ENCODE results near the gene NEURL1.
"Not testable (repeated sequence)": the region's sequence is repeated elsewhere in the genome, so short reads cannot be mapped to it uniquely, and the experiment has no call there.

Gene NEURL1

GRCh38 chr10:103499881-103500280, 6.4 kb downstream of the NEURL1 start:
- Histone ChIP-seq H3K36me3 (ENCODE audit: insufficient read depth, low read length) (no peaks in the 10 kb centered on the region), H3K4me3 (ENCODE audit: low read depth in 1 of 2, low read length in 2 of 2) (no peak overlapping the region), H3K9ac (ENCODE audit: low read length) (no peak overlapping the region), H3K4me1 (ENCODE audit: insufficient read depth, low read length) (no peaks in the 10 kb centered on the region), H3K27me3 (ENCODE audit: control insufficient read depth in 1 of 2, insufficient read depth in 2 of 2, low read length in 2 of 2) (peaks cover 5 to 13% of the 10 kb centered on the region in 2 donors), H3K9me3 (ENCODE audit: low read length) (no peaks in the 10 kb centered on the region), H3K27ac (ENCODE audit: low read depth, low read length) (no peak overlapping the region)

DNA sequence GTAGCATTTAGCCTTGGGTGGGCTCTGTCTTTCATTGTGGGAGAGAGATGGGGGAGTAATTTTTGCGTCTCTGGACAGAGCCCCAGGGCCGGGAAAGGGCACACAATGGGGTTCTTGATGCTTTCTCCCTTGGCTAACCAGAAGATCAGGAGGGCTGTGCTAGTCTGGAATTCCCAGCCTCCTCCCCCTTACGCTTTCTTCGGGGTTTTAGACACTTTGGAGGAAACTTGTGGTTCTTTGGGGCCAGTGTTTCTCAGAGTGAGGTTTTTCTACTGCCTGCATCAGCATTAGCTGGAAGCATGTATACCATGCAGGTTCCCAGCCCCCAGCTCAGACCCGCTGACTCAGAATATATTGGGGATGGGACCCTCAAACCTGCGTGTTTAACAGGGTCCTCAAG, 7.0 kb downstream of the NEURL1 start:
- Histone ChIP-seq H3K27me3 (ENCODE audit: control insufficient read depth in 1 of 2, insufficient read depth in 2 of 2, low read length in 2 of 2) (peaks cover 0 to 7% of the 10 kb centered on the region in 2 donors), H3K9ac (ENCODE audit: low read length) (no peak overlapping the region), H3K4me3 (ENCODE audit: low read depth in 1 of 2, low read length in 2 of 2) (no peak overlapping the region), H3K36me3 (ENCODE audit: insufficient read depth, low read length) (no peaks in the 10 kb centered on the region), H3K27ac (ENCODE audit: low read depth, low read length) (no peak overlapping the region), H3K4me1 (ENCODE audit: insufficient read depth, low read length) (no peaks in the 10 kb centered on the region), H3K9me3 (ENCODE audit: low read length) (no peaks in the 10 kb centered on the region)

- H3K27me3 ChIP-seq (ENCODE audit: control insufficient read depth in 1 of 2, insufficient read depth in 2 of 2, low read length in 2 of 2) = peaks cover 0 to 5% of the 10 kb centered on the region in 2 donors
- no peaks in the 10 kb centered on the region for H3K9me3 ChIP-seq (ENCODE audit: low read length)
- no peaks in the 10 kb centered on the region for H3K4me1 ChIP-seq (ENCODE audit: insufficient read depth, low read length)
- H3K27ac ChIP-seq (ENCODE audit: low read depth, low read length) = no peak overlapping the region
- H3K9ac ChIP-seq (ENCODE audit: low read length) = no peak overlapping the region
- H3K36me3 ChIP-seq (ENCODE audit: insufficient read depth, low read length) = no peaks in the 10 kb centered on the region
- H3K4me3 ChIP-seq (ENCODE audit: low read depth in 1 of 2, low read length in 2 of 2) = no peak overlapping the region
Measured at GRCh38 chr10:103501186-103501585, 7.7 kb downstream of the NEURL1 start.

DNA sequence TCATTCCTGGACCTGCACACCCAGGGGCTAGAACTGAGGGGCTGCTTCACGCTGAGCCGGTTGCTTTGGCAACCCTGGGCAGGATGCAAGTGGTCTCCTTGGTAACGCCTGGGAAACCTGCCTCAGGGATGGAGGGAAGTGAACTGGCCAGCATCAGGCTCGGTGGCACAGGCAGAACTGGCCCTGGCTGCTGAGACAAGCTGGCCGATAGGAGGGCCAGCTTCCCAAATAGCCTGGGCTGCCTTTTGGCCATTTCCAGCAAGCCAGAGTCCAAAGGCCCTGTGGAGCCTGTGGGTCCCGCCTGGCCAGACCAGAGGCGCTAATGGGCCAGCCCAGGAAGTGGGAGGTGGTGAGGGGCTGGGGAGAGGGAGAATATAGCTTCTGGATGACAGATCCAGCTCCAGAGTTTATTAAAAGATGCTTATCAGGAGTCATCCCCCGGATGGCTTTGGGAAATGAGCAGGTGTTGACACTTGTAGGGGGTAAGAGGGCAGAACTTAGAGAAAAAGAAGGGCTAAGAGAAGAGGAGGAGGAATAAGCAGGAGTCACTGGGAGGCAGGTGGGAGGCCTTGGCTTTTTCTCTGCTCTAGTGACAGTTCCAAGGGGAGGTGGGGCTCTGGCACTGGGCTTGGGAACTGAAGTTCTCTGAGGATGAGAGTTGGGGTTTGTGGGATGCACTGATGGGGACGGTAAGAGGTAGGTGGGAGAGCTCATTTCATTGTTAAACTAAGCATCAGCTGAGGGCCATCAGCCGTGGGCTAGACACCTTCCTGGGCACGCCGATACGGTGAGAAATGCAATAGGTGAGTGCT, 9.6 kb downstream of the NEURL1 start:
- Histone ChIP-seq H3K4me3 (ENCODE audit: low read depth in 1 of 2, low read length in 2 of 2) (no peak overlapping the region), H3K27ac (ENCODE audit: low read depth, low read length) (no peak overlapping the region), H3K9ac (ENCODE audit: low read length) (no peak overlapping the region), H3K36me3 (ENCODE audit: insufficient read depth, low read length) (no peaks in the 10 kb centered on the region), H3K9me3 (ENCODE audit: low read length) (no peaks in the 10 kb centered on the region), H3K27me3 (ENCODE audit: control insufficient read depth in 1 of 2, insufficient read depth in 2 of 2, low read length in 2 of 2) (peaks cover 0 to 10% of the 10 kb centered on the region in 2 donors), H3K4me1 (ENCODE audit: insufficient read depth, low read length) (no peaks in the 10 kb centered on the region)

GRCh38 chr10:103503777-103504176, 10.3 kb downstream of the NEURL1 start:
- not testable (repeated sequence) for H3K4me3 ChIP-seq (ENCODE audit: low read depth in 1 of 2, low read length in 2 of 2); H3K9me3 ChIP-seq (ENCODE audit: low read length); H3K9ac ChIP-seq (ENCODE audit: low read length); H3K4me1 ChIP-seq (ENCODE audit: insufficient read depth, low read length); H3K36me3 ChIP-seq (ENCODE audit: insufficient read depth, low read length); H3K27ac ChIP-seq (ENCODE audit: low read depth, low read length)
- H3K27me3 ChIP-seq (ENCODE audit: control insufficient read depth in 1 of 2, insufficient read depth in 2 of 2, low read length in 2 of 2) = peaks cover 0 to 10% of the 10 kb centered on the region in 2 donors

- Histone ChIP-seq H3K27ac (ENCODE audit: low read depth, low read length) (no peak overlapping the region), H3K36me3 (ENCODE audit: insufficient read depth, low read length) (no peaks in the 10 kb centered on the region), H3K27me3 (ENCODE audit: control insufficient read depth in 1 of 2, insufficient read depth in 2 of 2, low read length in 2 of 2) (peaks cover 0 to 10% of the 10 kb centered on the region in 2 donors), H3K4me1 (ENCODE audit: insufficient read depth, low read length) (no peaks in the 10 kb centered on the region), H3K9me3 (ENCODE audit: low read length) (no peaks in the 10 kb centered on the region), H3K9ac (ENCODE audit: low read length) (no peak overlapping the region), H3K4me3 (ENCODE audit: low read depth in 1 of 2, low read length in 2 of 2) (no peak overlapping the region)
Measured at GRCh38 chr10:103504181-103504783, 10.8 kb downstream of the NEURL1 start.

GRCh38 chr10:103506061-103506460, 12.6 kb downstream of the NEURL1 start:
- H3K27ac ChIP-seq (ENCODE audit: low read depth, low read length) = no peak overlapping the region
- no peak overlapping the region for H3K9ac ChIP-seq (ENCODE audit: low read length)
- H3K27me3 ChIP-seq (ENCODE audit: control insufficient read depth in 1 of 2, insufficient read depth in 2 of 2, low read length in 2 of 2) = peaks cover 0 to 5% of the 10 kb centered on the region in 2 donors
- H3K4me1 ChIP-seq (ENCODE audit: insufficient read depth, low read length) = no peaks in the 10 kb centered on the region
- H3K36me3 ChIP-seq (ENCODE audit: insufficient read depth, low read length) = no peaks in the 10 kb centered on the region
- H3K9me3 ChIP-seq (ENCODE audit: low read length) = no peaks in the 10 kb centered on the region
- no peak overlapping the region for H3K4me3 ChIP-seq (ENCODE audit: low read depth in 1 of 2, low read length in 2 of 2)

GRCh38 chr10:103507235-103508191, 14.0 kb downstream of the NEURL1 start:
- Histone ChIP-seq H3K4me3 (ENCODE audit: low read depth in 1 of 2, low read length in 2 of 2) (no peak overlapping the region), H3K27ac (ENCODE audit: low read depth, low read length) (no peak overlapping the region), H3K36me3 (ENCODE audit: insufficient read depth, low read length) (no peaks in the 10 kb centered on the region), H3K27me3 (ENCODE audit: control insufficient read depth in 1 of 2, insufficient read depth in 2 of 2, low read length in 2 of 2) (peaks cover 0 to 5% of the 10 kb centered on the region in 2 donors), H3K9ac (ENCODE audit: low read length) (no peak overlapping the region), H3K4me1 (ENCODE audit: insufficient read depth, low read length) (peaks cover 2% of the 10 kb centered on the region), H3K9me3 (ENCODE audit: low read length) (no peaks in the 10 kb centered on the region)

GRCh38 chr10:103510046-103510685, 16.7 kb downstream of the NEURL1 start:
- Histone ChIP-seq H3K9ac (ENCODE audit: low read length) (no peak overlapping the region), H3K4me1 (ENCODE audit: insufficient read depth, low read length) (peaks cover 13% of the 10 kb centered on the region), H3K27ac (ENCODE audit: low read depth, low read length) (no peak overlapping the region)

DNA sequence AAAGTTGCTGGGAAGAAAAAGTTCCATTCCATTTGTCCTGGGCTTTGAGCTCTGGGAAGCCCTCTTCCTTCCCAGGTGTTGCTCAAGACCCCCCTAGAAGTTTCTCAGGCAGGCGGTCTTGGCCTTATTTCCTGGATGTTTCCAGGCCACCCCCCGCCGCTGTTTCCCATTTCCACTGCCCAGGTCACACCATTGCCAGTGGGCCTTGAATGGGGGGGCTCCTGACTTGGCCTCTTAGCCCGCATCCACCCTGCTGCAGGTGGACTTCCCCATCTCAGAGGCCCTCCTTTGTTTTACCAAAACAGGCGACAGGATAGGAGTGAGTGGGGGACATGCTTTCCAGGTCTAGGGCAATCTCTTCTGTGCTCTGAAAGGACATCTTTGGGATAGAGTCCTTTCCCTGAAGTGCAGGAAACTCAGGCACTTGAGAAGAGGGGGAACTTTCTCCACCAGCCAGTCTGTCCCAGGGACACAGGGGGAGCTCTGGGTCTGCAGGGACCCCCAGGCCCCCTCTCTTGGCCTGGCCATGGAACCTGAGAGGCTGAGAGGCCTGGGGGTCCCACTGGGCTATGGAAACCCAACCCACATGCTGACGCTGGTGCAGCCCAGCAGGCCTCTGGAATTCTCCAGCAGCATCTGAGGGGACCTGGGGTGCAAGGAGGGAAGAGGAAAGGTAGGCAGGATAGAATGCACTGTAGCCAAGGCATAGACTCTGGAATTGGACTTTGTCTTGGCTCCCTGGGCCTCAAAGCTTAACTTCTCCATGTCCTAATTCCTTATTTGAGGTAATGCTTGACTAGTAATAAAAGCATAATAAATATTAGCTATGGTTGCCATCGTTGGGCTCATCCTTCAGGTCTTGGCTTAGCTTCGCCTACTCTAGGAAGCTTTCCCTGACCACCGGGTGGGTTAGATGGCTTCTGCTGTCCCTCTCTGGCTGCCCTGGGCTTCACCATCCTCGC, 17.6 kb downstream of the NEURL1 start:
- Histone ChIP-seq H3K27ac (ENCODE audit: low read depth, low read length) (no peak overlapping the region), H3K4me1 (ENCODE audit: insufficient read depth, low read length) (peaks cover 19% of the 10 kb centered on the region), H3K4me3 (ENCODE audit: low read depth in 1 of 2, low read length in 2 of 2) (no peak overlapping the region), H3K9me3 (ENCODE audit: low read length) (no peaks in the 10 kb centered on the region), H3K9ac (ENCODE audit: low read length) (no peak overlapping the region), H3K27me3 (ENCODE audit: control insufficient read depth in 1 of 2, insufficient read depth in 2 of 2, low read length in 2 of 2) (peaks cover 0 to 5% of the 10 kb centered on the region in 2 donors), H3K36me3 (ENCODE audit: insufficient read depth, low read length) (no peaks in the 10 kb centered on the region)

More at GRCh38 chr10:103510046-103510685, 16.7 kb downstream of the NEURL1 start:
- H3K27me3 ChIP-seq (ENCODE audit: control insufficient read depth in 1 of 2, insufficient read depth in 2 of 2, low read length in 2 of 2) = peaks cover 0 to 5% of the 10 kb centered on the region in 2 donors
- H3K9me3 ChIP-seq (ENCODE audit: low read length) = no peaks in the 10 kb centered on the region
- H3K36me3 ChIP-seq (ENCODE audit: insufficient read depth, low read length) = no peaks in the 10 kb centered on the region
- H3K4me3 ChIP-seq (ENCODE audit: low read depth in 1 of 2, low read length in 2 of 2) = no peak overlapping the region

All from muscle layer of colon (tissue), 2 donors.